ENCODE measurements around the gene DEFB113. TPM values are rescaled to one million over a fixed set of nuclear protein-coding genes. Genes with fewer than 3 reads are reported as not detected.

Gene DEFB113
- total and polyA plus RNA-seq, 4 experiments from 2014 or later: not detected

DNA sequence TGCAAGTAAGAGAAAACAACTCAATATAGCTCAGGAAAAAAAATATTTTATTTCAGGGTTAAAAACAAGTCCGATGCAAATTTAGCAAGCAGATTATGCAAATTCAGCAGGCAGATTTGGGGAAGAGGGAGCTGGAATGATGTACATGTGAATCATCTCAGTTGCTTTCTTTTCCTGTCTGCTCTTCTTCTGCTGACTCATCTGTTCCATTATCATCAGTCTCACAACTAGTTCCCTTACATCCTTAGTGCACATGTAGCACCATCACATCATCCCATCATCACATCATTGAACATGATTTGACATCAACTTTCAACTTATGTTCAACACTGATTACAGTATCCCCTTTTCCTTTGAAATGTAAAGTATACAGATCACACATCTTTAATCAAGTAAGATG lies 11.5 kb upstream of the DEFB113 start:
- DNase-seq: peak in 1 of 5 donors; percentile 8
- no peak overlapping the region for H3K27ac ChIP-seq (ENCODE audit: low read depth, low read length)
- Mint-ChIP-seq H3K36me3 (no peaks in the 10 kb centered on the region), H3K4me3 (no peak overlapping the region), H3K27ac (no peak overlapping the region), H3K4me1 (peaks cover 5 to 9% (median 6%) of the 10 kb centered on the region in 4 donors), H3K27me3 (no peaks in the 10 kb centered on the region), H3K9me3 (peaks cover 0 to 10% (median 6%) of the 10 kb centered on the region in 8 donors)
- intact Hi-C loops (cut with micrococcal nuclease): no loop called here
- no peaks in the 10 kb centered on the region for H3K4me1 ChIP-seq (ENCODE audit: insufficient read depth, low read length)
- CTCF ChIA-PET (ENCODE audit: partially characterized antibody): no interaction called here
- no peaks in the 10 kb centered on the region for H3K27me3 ChIP-seq (ENCODE audit: insufficient read depth, low read length)
- H3K36me3 ChIP-seq (ENCODE audit: insufficient read depth, low read length): no peaks in the 10 kb centered on the region
- POLR2A ChIA-PET (ENCODE audit: partially characterized antibody): no interaction called here
- no peaks in the 10 kb centered on the region for H3K9me3 ChIP-seq (ENCODE audit: control insufficient read depth in 1 of 2, low read length in 2 of 2)
- H3K4me3 ChIP-seq (ENCODE audit: low read length in 2 of 2): no peak overlapping the region

DNA sequence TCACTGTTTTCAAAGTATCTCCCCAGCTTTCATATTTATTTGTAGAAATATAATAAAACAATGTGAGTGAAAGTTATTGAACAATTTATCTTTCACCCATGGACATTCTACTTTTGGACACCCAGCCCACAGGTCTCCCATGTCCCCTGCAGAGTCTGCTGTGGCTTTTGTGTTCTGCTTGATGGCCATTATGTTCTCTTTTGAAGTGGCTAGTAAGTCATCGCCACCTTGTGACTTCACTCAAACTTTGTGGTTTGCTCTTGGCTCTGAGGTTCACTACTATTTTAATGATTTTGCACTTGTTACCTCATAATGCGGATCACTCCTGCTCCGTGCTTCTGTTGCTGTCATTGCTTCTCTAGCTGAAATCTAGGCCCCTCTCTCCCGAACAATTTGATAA lies 10.2 kb upstream of the DEFB113 start:
- DNase-seq: no peak

DNA sequence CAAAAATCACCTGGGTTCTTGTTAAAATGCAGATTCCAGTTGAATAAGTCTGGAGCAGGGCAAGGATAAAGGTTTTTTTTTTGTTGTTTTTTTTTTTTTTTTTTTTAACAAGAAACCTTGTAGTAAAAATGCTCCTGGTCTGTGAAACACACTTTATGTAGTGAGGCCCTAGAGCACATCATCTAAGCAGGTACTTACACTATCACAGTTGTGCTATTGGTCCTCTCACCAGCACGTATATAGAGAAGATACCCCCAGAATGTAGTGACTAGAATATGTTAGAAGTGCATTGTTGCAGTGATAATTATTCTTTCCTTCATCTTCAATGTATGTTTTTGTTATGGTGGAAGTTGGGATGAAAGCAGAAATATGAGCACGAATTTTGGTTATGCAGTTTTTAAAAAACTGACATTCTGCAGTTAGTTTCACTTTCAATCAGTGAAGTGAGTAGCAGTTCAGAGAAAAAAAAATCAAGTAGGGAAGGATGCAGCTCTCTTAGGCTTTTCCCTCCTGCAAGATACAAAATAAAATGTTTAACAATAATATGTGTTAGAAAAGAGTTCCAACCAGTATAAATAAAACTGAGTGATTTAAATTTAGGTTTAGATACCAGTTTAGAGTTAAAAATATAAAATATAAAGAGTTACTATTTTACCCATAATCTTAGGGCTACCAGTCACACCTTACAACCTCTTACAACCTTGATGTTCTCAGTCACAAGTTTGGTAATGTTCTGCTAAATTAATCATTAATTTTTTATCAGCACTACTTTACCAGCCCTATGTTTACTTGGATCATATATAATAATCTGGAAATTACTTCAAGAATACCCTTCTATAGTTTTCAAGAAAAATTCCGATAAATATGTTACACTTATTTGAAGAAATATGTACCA lies 9.2 kb upstream of the DEFB113 start:
- H3K36me3 ChIP-seq (ENCODE audit: insufficient read depth, low read length): no peaks in the 10 kb centered on the region
- Mint-ChIP-seq H3K27ac (no peak overlapping the region), H3K4me3 (peak overlapping the region in 7 of 8 donors; percentile 4 to 74 (median 40)), H3K9me3 (peaks cover 0 to 10% (median 5%) of the 10 kb centered on the region in 8 donors), H3K36me3 (no peaks in the 10 kb centered on the region), H3K4me1 (peaks cover 5 to 9% (median 6%) of the 10 kb centered on the region in 4 donors), H3K27me3 (no peaks in the 10 kb centered on the region)
- no peak for DNase-seq
- no peak overlapping the region for H3K27ac ChIP-seq (ENCODE audit: low read depth, low read length)
- POLR2A ChIA-PET (ENCODE audit: partially characterized antibody): no interaction called here
- no peaks in the 10 kb centered on the region for H3K9me3 ChIP-seq (ENCODE audit: control insufficient read depth in 1 of 2, low read length in 2 of 2)
- no peaks in the 10 kb centered on the region for H3K27me3 ChIP-seq (ENCODE audit: insufficient read depth, low read length)
- no peaks in the 10 kb centered on the region for H3K4me1 ChIP-seq (ENCODE audit: insufficient read depth, low read length)
- intact Hi-C loops (cut with micrococcal nuclease): no loop called here
- CTCF ChIA-PET (ENCODE audit: partially characterized antibody): no interaction called here
- H3K4me3 ChIP-seq (ENCODE audit: low read length in 2 of 2): no peak overlapping the region

More for the DNA sequence above, 10.2 kb upstream of the DEFB113 start:
- Histone ChIP-seq H3K36me3 (ENCODE audit: insufficient read depth, low read length) (no peaks in the 10 kb centered on the region), H3K4me1 (ENCODE audit: insufficient read depth, low read length) (no peaks in the 10 kb centered on the region), H3K27ac (ENCODE audit: low read depth, low read length) (no peak overlapping the region), H3K4me3 (ENCODE audit: low read length in 2 of 2) (no peak overlapping the region), H3K9me3 (ENCODE audit: control insufficient read depth in 1 of 2, low read length in 2 of 2) (no peaks in the 10 kb centered on the region), H3K27me3 (ENCODE audit: insufficient read depth, low read length) (no peaks in the 10 kb centered on the region)
- Mint-ChIP-seq H3K36me3 (no peaks in the 10 kb centered on the region), H3K27ac (no peak overlapping the region), H3K4me1 (peaks cover 5 to 9% (median 6%) of the 10 kb centered on the region in 4 donors), H3K4me3 (no peak overlapping the region), H3K9me3 (peaks cover 0 to 10% (median 5%) of the 10 kb centered on the region in 8 donors), H3K27me3 (no peaks in the 10 kb centered on the region)
- CTCF ChIA-PET (ENCODE audit: partially characterized antibody): no interaction called here
- intact Hi-C loops (cut with micrococcal nuclease): no loop called here
- POLR2A ChIA-PET (ENCODE audit: partially characterized antibody): no interaction called here

DNA sequence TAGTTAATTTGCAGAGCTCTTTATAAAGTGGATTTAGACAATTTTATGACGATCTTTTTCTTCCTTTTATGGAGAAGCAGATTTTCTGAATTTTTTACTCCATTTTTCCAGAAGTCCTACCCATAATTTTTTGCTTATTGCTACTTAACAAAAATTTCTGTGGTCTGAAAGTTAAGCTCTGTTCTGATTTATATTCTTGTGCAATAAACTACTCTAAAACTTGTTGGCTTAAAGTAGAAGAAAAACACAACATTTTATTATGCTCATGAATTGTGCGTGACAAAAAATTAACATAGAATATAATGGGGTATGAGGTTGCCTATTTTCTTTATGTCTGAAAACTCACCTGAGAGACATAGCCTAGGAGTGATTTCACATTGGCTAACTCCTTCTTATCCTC lies 2.6 kb downstream of the DEFB113 start:
- Mint-ChIP-seq H3K27ac (no peak overlapping the region), H3K9me3 (peaks cover 0 to 10% (median 3%) of the 10 kb centered on the region in 8 donors), H3K27me3 (no peaks in the 10 kb centered on the region), H3K4me1 (no peaks in the 10 kb centered on the region), H3K36me3 (no peaks in the 10 kb centered on the region), H3K4me3 (no peak overlapping the region)
- Histone ChIP-seq H3K4me3 (ENCODE audit: low read length in 2 of 2) (no peak overlapping the region), H3K9me3 (ENCODE audit: control insufficient read depth in 1 of 2, low read length in 2 of 2) (no peaks in the 10 kb centered on the region), H3K4me1 (ENCODE audit: insufficient read depth, low read length) (no peaks in the 10 kb centered on the region), H3K27ac (ENCODE audit: low read depth, low read length) (no peak overlapping the region), H3K27me3 (ENCODE audit: insufficient read depth, low read length) (no peaks in the 10 kb centered on the region), H3K36me3 (ENCODE audit: insufficient read depth, low read length) (no peaks in the 10 kb centered on the region)
- CTCF ChIA-PET (ENCODE audit: partially characterized antibody): no interaction called here
- intact Hi-C loops (cut with micrococcal nuclease): no loop called here
- POLR2A ChIA-PET (ENCODE audit: partially characterized antibody): no interaction called here
- DNase-seq: no peak

DNA sequence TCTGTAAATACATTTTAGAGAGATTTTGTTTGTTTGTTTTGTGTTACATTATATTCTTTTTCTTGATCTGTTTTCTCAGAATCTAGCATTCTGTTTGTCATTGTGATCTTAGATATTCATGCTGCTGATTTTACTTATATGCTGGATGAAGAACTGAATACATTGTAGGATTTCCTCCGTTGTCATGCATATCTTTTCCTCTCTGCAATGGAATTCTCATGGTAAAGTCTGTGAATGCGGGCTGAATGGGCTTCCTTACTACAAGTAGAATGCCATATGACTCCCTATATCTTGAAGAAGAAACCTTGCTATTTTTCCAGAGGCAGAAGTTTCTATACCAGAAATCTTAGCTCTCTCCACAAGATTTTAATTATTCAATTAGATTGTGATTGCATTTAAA lies 3.1 kb downstream of the DEFB113 start:
- ChIA-PET POLR2A (ENCODE audit: partially characterized antibody) (no interaction called here), CTCF (ENCODE audit: partially characterized antibody) (no interaction called here)
- Histone ChIP-seq H3K4me1 (ENCODE audit: insufficient read depth, low read length) (no peaks in the 10 kb centered on the region), H3K9me3 (ENCODE audit: control insufficient read depth in 1 of 2, low read length in 2 of 2) (no peaks in the 10 kb centered on the region), H3K27ac (ENCODE audit: low read depth, low read length) (no peak overlapping the region), H3K4me3 (ENCODE audit: low read length in 2 of 2) (no peak overlapping the region), H3K27me3 (ENCODE audit: insufficient read depth, low read length) (no peaks in the 10 kb centered on the region), H3K36me3 (ENCODE audit: insufficient read depth, low read length) (no peaks in the 10 kb centered on the region)
- Mint-ChIP-seq H3K36me3 (no peaks in the 10 kb centered on the region), H3K27me3 (no peaks in the 10 kb centered on the region), H3K4me1 (no peaks in the 10 kb centered on the region), H3K27ac (no peak overlapping the region), H3K4me3 (no peak overlapping the region), H3K9me3 (peaks cover 0 to 10% (median under 1%) of the 10 kb centered on the region in 8 donors)
- DNase-seq: no peak
- intact Hi-C loops (cut with micrococcal nuclease): no loop called here

DNA sequence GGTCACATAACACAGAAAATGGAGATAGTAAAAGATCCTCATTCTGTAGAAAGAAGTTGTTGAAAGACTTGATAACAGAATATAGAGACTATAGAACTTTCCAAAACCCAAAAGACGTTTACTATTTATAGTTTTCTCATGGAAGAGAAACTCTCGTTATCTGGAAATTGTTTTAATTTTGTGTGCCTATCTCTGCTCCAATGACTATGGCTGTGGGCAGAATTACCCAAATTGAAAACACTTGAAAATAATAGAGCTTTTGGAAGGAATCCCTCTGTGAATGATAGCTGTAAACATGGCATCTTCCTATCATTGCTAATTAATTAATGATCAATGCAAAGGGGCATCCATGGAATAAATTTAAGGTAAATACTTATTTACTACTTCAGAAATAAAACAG lies 5.4 kb downstream of the DEFB113 start, which contains the start of gene DEFB114:
DEFB114 (minus strand) TSS at position 101 of the 400 bp plus-strand sequence; CDS start at position 42, 59 bp downstream.
- CTCF ChIA-PET (ENCODE audit: partially characterized antibody): no interaction called here

DNA sequence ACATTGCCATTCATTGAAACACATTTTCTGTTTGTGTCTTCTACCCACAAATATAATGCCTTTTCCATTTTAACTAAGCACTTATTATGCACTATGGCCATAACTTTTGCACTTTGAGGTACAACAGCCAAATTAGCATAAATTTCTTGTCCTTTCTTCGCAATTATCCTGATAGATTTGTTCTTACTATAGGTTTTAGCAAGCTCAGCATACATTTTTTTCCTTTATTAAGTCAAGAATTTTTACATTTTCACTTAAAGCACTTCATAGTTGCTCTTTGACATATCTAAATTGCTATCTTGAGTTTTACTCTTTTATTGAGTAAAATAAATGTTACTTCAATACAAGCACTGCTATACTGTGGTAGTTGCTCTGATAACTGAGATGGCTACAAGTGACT lies 11.2 kb downstream of the DEFB113 start:
- no peaks in the 10 kb centered on the region for H3K9me3 ChIP-seq (ENCODE audit: control insufficient read depth in 1 of 2, low read length in 2 of 2)
- no peaks in the 10 kb centered on the region for H3K27me3 ChIP-seq (ENCODE audit: insufficient read depth, low read length)
- peaks cover 0 to 9% (median 4%) of the 10 kb centered on the region in 8 donors for H3K9me3 Mint-ChIP-seq
- no peak for DNase-seq
- H3K27ac ChIP-seq (ENCODE audit: low read depth, low read length): no peak overlapping the region
- H3K27me3 Mint-ChIP-seq: no peaks in the 10 kb centered on the region
- H3K36me3 ChIP-seq (ENCODE audit: insufficient read depth, low read length): no peaks in the 10 kb centered on the region
- intact Hi-C loops (cut with micrococcal nuclease): no loop called here
- no peaks in the 10 kb centered on the region for H3K4me1 Mint-ChIP-seq
- H3K4me1 ChIP-seq (ENCODE audit: insufficient read depth, low read length): no peaks in the 10 kb centered on the region
- no peaks in the 10 kb centered on the region for H3K36me3 Mint-ChIP-seq
- CTCF ChIA-PET (ENCODE audit: partially characterized antibody): no interaction called here
- POLR2A ChIA-PET (ENCODE audit: partially characterized antibody): no interaction called here
- no peak overlapping the region for H3K4me3 Mint-ChIP-seq
- no peak overlapping the region for H3K27ac Mint-ChIP-seq
- H3K4me3 ChIP-seq (ENCODE audit: low read length in 2 of 2): no peak overlapping the region

More for the DNA sequence above, 5.4 kb downstream of the DEFB113 start, which contains the start of gene DEFB114:
- H3K27ac ChIP-seq (ENCODE audit: low read depth, low read length): no peak within 1 kb of the TSS
- H3K4me3 ChIP-seq (ENCODE audit: low read length in 2 of 2): no peak within 1 kb of the TSS
- no peak for DNase-seq
- H3K9me3 Mint-ChIP-seq: peaks cover 0 to 10% (median under 1%) of the 10 kb centered on the region in 8 donors
- H3K4me3 Mint-ChIP-seq: no peak within 1 kb of the TSS
- no peaks in the 10 kb centered on the region for H3K27me3 ChIP-seq (ENCODE audit: insufficient read depth, low read length)
- H3K4me1 Mint-ChIP-seq: no peaks in the 10 kb centered on the region
- POLR2A ChIA-PET (ENCODE audit: partially characterized antibody): no interaction called here
- no peaks in the 10 kb centered on the region for H3K4me1 ChIP-seq (ENCODE audit: insufficient read depth, low read length)
- H3K36me3 ChIP-seq (ENCODE audit: insufficient read depth, low read length): no peaks in the 10 kb centered on the region
- no peak within 1 kb of the TSS for H3K27ac Mint-ChIP-seq
- no peaks in the 10 kb centered on the region for H3K27me3 Mint-ChIP-seq
- H3K9me3 ChIP-seq (ENCODE audit: control insufficient read depth in 1 of 2, low read length in 2 of 2): no peaks in the 10 kb centered on the region
- intact Hi-C loops (cut with micrococcal nuclease): no loop called here
- no peaks in the 10 kb centered on the region for H3K36me3 Mint-ChIP-seq
